ENCODE results near the gene PRDM12.

GRCh38 chr9:130696139-130696650 is 31.8 kb downstream of the PRDM12 start:
- no peak for TF ChIP-seq CTCF (conservative IDR thresholded peaks at IDR 0.05)
- TF ChIP-seq ZFX (IDR thresholded peaks at IDR 0.05), result no peak
